Esophagus (tissue), 2 donors: ENCODE results near the gene PIGZ. TPM values are rescaled to one million over a fixed set of nuclear protein-coding genes. Genes with fewer than 3 reads are reported as not detected.

Experiments used
- H3K27ac ChIP-seq, 2 donors: one replicate each; pipeline ENCODE4 v1.5.1; 2013; ENCODE audit warnings: low read depth in 2 of 2, mild to moderate bottlenecking in 2 of 2, inconsistent platforms in 1 of 2, low read length in 1 of 2, moderate library complexity in 1 of 2
- H3K27me3 ChIP-seq, 2 donors: one replicate each; pipeline ENCODE4 v1.6.1; 2013; ENCODE audit warnings: low read length in 2 of 2, control low read depth in 1 of 2, mild to moderate bottlenecking in 1 of 2; ENCODE audit not compliant: insufficient read depth in 2 of 2, control insufficient read depth in 1 of 2
- H3K36me3 ChIP-seq, 2 donors: one replicate each; pipeline ENCODE4 v1.6.1; 2013; ENCODE audit warnings: low read length in 1 of 2; ENCODE audit not compliant: control insufficient read depth in 2 of 2, insufficient read depth in 2 of 2
- H3K4me1 ChIP-seq, 2 donors: one replicate each; pipeline ENCODE4 v1.6.1; 2013; ENCODE audit warnings: low read length in 1 of 2; ENCODE audit not compliant: control insufficient read depth in 2 of 2, insufficient read depth in 2 of 2
- H3K4me3 ChIP-seq, 2 donors: one replicate each; pipeline ENCODE4 v1.5.1; 2013; ENCODE audit warnings: low read length in 2 of 2, mild to moderate bottlenecking in 2 of 2, low read depth in 1 of 2, moderate library complexity in 1 of 2
- H3K9me3 ChIP-seq, 2 donors: one replicate each; pipeline ENCODE4 v1.6.1; 2013; ENCODE audit warnings: mild to moderate bottlenecking in 2 of 2, low read depth in 1 of 2, low read length in 1 of 2, moderate library complexity in 1 of 2; ENCODE audit not compliant: control insufficient read depth in 2 of 2, insufficient read depth in 1 of 2
- WGBS, 2 donors: extraction: QIAGEN DNeasy Blood & Tissue Kit; methylation state at CpG; one replicate each; pipeline ENCODE4 v1.1.7; 2013; 5-methylcytosine and 5-hydroxymethylcytosine counted together
- polyA plus RNA-seq, 2 donors: library from polyadenylated mRNA; stranded (reverse); fragments of 200-250 nt; gene quantifications; one replicate each; pipeline ENCODE4 v1.2.3, GENCODE V29; 2013
- donor health status: healthy with polysubstance abuse.
- donor health status: Bipolar disorder and iron deficiency.

Gene PIGZ
- polyA plus RNA-seq, 2 donors = 2.2 to 3.6 TPM

GRCh38 chr3:196985298-196985697 is 16.7 kb upstream of the PIGZ start:
- no peak overlapping the region for H3K27ac ChIP-seq
- H3K36me3 ChIP-seq = no peaks in the 10 kb centered on the region
- H3K9me3 ChIP-seq = peaks cover 0 to 5% of the 10 kb centered on the region in 2 donors
- H3K4me3 ChIP-seq = no peak overlapping the region
- 79 to 88% methylated on average over 6 of the region's 6 CpGs for WGBS, 2 donors
- H3K27me3 ChIP-seq = no peaks in the 10 kb centered on the region
- peaks cover 0 to 3% of the 10 kb centered on the region in 2 donors for H3K4me1 ChIP-seq

- H3K4me3 ChIP-seq = no peak overlapping the region
- peaks cover 2% of the 10 kb centered on the region in 2 donors for H3K4me1 ChIP-seq
- no peaks in the 10 kb centered on the region for H3K36me3 ChIP-seq
- H3K27me3 ChIP-seq = no peaks in the 10 kb centered on the region
- H3K27ac ChIP-seq = no peak overlapping the region
- H3K9me3 ChIP-seq = peaks cover 0 to 5% of the 10 kb centered on the region in 2 donors
- WGBS, 2 donors = 63 to 71% methylated on average over 1 of the region's 1 CpG
Observed at GRCh38 chr3:196983186-196983585, 14.6 kb upstream of the PIGZ start.

- Histone ChIP-seq H3K4me3 (no peak overlapping the region), H3K4me1 (peaks cover 0 to 2% of the 10 kb centered on the region in 2 donors), H3K9me3 (peaks cover 0 to 5% of the 10 kb centered on the region in 2 donors), H3K27me3 (no peaks in the 10 kb centered on the region), H3K27ac (no peak overlapping the region), H3K36me3 (no peaks in the 10 kb centered on the region)
- WGBS, 2 donors = 91 to 92% methylated on average over 13 of the region's 13 CpGs
Observed at GRCh38 chr3:196981657-196982056, 13.0 kb upstream of the PIGZ start.

GRCh38 chr3:196979545-196979944 is 10.9 kb upstream of the PIGZ start:
- H3K27me3 ChIP-seq = no peaks in the 10 kb centered on the region
- H3K4me1 ChIP-seq = peaks cover 0 to 2% of the 10 kb centered on the region in 2 donors
- peaks cover 0 to 2% of the 10 kb centered on the region in 2 donors for H3K9me3 ChIP-seq
- H3K36me3 ChIP-seq = no peaks in the 10 kb centered on the region
- no peak overlapping the region for H3K4me3 ChIP-seq
- no peak overlapping the region for H3K27ac ChIP-seq
- 76 to 82% methylated on average over 10 of the region's 10 CpGs for WGBS, 2 donors

- Histone ChIP-seq H3K4me3 (no peak overlapping the region), H3K27me3 (no peaks in the 10 kb centered on the region), H3K9me3 (no peaks in the 10 kb centered on the region), H3K27ac (no peak overlapping the region), H3K36me3 (no peaks in the 10 kb centered on the region), H3K4me1 (peaks cover 0 to 2% of the 10 kb centered on the region in 2 donors)
- WGBS, 2 donors = 79 to 81% methylated on average over 11 of the region's 11 CpGs
Observed at GRCh38 chr3:196976941-196977340, 8.3 kb upstream of the PIGZ start.

- no peak overlapping the region for H3K27ac ChIP-seq
- H3K4me1 ChIP-seq = peaks cover 0 to 2% of the 10 kb centered on the region in 2 donors
- 73 to 77% methylated on average over 4 of the region's 4 CpGs for WGBS, 2 donors
- no peaks in the 10 kb centered on the region for H3K27me3 ChIP-seq
- H3K36me3 ChIP-seq = no peaks in the 10 kb centered on the region
- H3K9me3 ChIP-seq = no peaks in the 10 kb centered on the region
- no peak overlapping the region for H3K4me3 ChIP-seq
Observed at GRCh38 chr3:196975349-196975748, 6.7 kb upstream of the PIGZ start.

GRCh38 chr3:196974661-196975060 is 6.0 kb upstream of the PIGZ start:
- no peaks in the 10 kb centered on the region for H3K27me3 ChIP-seq
- H3K36me3 ChIP-seq = no peaks in the 10 kb centered on the region
- no peaks in the 10 kb centered on the region for H3K9me3 ChIP-seq
- H3K27ac ChIP-seq = no peak overlapping the region
- H3K4me1 ChIP-seq = peaks cover 0 to 2% of the 10 kb centered on the region in 2 donors
- no peak overlapping the region for H3K4me3 ChIP-seq
- 82 to 89% methylated on average over 5 of the region's 5 CpGs for WGBS, 2 donors

GRCh38 chr3:196971094-196971698 is 2.6 kb upstream of the PIGZ start:
- no peaks in the 10 kb centered on the region for H3K9me3 ChIP-seq
- no peaks in the 10 kb centered on the region for H3K27me3 ChIP-seq
- H3K4me1 ChIP-seq = peaks cover 3 to 5% of the 10 kb centered on the region in 2 donors
- H3K27ac ChIP-seq = no peak overlapping the region
- WGBS, 2 donors = 77 to 80% methylated on average over 7 of the region's 7 CpGs
- peaks cover 0 to 4% of the 10 kb centered on the region in 2 donors for H3K36me3 ChIP-seq
- H3K4me3 ChIP-seq = no peak overlapping the region

- H3K4me3 ChIP-seq = no peak overlapping the region
- 85 to 87% methylated on average over 15 of the region's 15 CpGs for WGBS, 2 donors
- H3K9me3 ChIP-seq = no peaks in the 10 kb centered on the region
- H3K27ac ChIP-seq = no peak overlapping the region
- peaks cover 0 to 8% of the 10 kb centered on the region in 2 donors for H3K36me3 ChIP-seq
- no peaks in the 10 kb centered on the region for H3K27me3 ChIP-seq
- H3K4me1 ChIP-seq = peaks cover 3 to 5% of the 10 kb centered on the region in 2 donors
Observed at GRCh38 chr3:196970547-196971093, 2.0 kb upstream of the PIGZ start.
